ENCODE data around the gene FCHSD2.

DNA sequence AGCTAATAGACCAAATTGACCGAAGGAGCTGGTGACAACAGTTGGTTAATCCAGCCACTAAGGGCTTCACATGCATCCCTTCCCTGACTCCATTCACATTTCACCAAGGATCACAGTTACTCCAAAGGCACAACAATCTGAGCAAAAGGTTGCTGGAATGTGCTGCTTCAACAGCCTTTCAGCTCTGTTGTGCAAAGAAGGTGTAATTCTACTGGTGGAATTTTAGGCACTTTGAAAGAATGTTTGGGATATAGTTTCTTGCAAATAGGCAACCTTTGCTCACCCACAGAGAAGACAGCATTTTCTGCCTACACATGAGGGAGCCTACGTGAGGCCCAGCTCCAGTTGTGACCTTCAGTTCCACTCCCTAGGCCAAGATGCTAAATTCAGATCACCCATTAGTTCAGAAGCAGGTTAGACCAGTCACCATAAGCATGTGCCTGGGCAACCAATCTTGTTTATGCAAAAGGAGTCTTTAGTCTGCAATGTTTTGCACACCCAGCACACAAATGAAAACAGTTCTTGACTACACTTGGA is 21.6 kb upstream of the FCHSD2 start:
- TF ChIP-seq SPI1 (IDR thresholded peaks at IDR 0.05; ENCODE audit: low read depth, low read length) (no peak), POLR2A (IDR thresholded peaks at IDR 0.05; ENCODE audit: low read depth, low read length) (no peak), POLR2AphosphoS5 (IDR thresholded peaks at IDR 0.05; ENCODE audit: low read depth, low read length) (no peak), TAF1 (IDR thresholded peaks at IDR 0.05; ENCODE audit: low read depth, low read length) (no peak)

Measured in GM12891 (cell line).